IMR-90 (cell line): ENCODE results near the gene FAM241A. TPM values are rescaled to one million over a fixed set of nuclear protein-coding genes. Genes with fewer than 3 reads are reported as not detected.

ENCODE experiments used
- ATAC-seq: fragments of 200-7000 bp; cut with Tn5 transposase; 2 replicates; pipeline ENCODE4 v1.9.1; 2020; ENCODE audit warnings: low read depth, mild to moderate bottlenecking, moderate library complexity
- BruUV-seq: library from RNA; stranded (reverse); fragments of 400-500 nt; replicated peaks from 2 replicates; lab custom pipeline; 2021; lab: Mats Ljungman, UMichigan
- CTCF ChIA-PET: fragments of 300-600 bp; formaldehyde crosslinking; extraction: SDS; loops from one replicate; lab custom pipeline; 2021; ENCODE audit warnings: antibody characterized with exemption; lab: Yijun Ruan, JAX
- POLR2A ChIA-PET: fragments of 300-600 bp; sonication (Branson Sonifier 250); formaldehyde crosslinking; loops from one replicate; lab custom pipeline; 2022; ENCODE audit warnings: antibody characterized with exemption; ENCODE audit not compliant: unreplicated experiment; lab: Charles Lee
- DNase-seq: peaks from one replicate; pipeline ENCODE4 v3.0.0; 2013
- H2AFZ ChIP-seq: replicated peaks from 2 replicates; pipeline ENCODE3; 2013; ENCODE audit warnings: low read length, mild to moderate bottlenecking; ENCODE audit not compliant: poor library complexity
- H2AK5ac ChIP-seq: 2 replicates; pipeline ENCODE4 v1.6.1; 2013; ENCODE audit warnings: low read depth, low read length, inconsistent platforms
- H2AK9ac ChIP-seq: replicated peaks from 2 replicates; pipeline ENCODE3; 2013; ENCODE audit warnings: mild to moderate bottlenecking, low read depth, low read length, moderate library complexity; ENCODE audit not compliant: poor library complexity
- H2BK120ac ChIP-seq: 2 replicates; pipeline ENCODE4 v1.6.1; 2013; ENCODE audit warnings: low read depth, low read length, inconsistent platforms
- H2BK15ac ChIP-seq: 3 replicates; pipeline ENCODE4 v1.6.1; 2013; ENCODE audit warnings: low read depth, low read length, inconsistent platforms
- H2BK20ac ChIP-seq: 2 replicates; pipeline ENCODE4 v1.6.1; 2013; ENCODE audit warnings: low read depth, mild to moderate bottlenecking, inconsistent platforms, low read length, moderate library complexity
- H2BK5ac ChIP-seq: 2 replicates; pipeline ENCODE4 v1.6.1; 2013; ENCODE audit warnings: mild to moderate bottlenecking, low read depth, low read length, inconsistent platforms; ENCODE audit not compliant: poor library complexity, severe bottlenecking
- H3K14ac ChIP-seq: replicated peaks from 2 replicates; pipeline ENCODE4 v1.6.1; 2013; ENCODE audit warnings: low read depth, low read length, inconsistent platforms
- H3K18ac ChIP-seq: 2 replicates; pipeline ENCODE4 v1.6.1; 2013; ENCODE audit warnings: low read depth, low read length, control low read depth
- H3K23ac ChIP-seq: 2 replicates; pipeline ENCODE4 v1.6.1; 2013; ENCODE audit warnings: low read depth, low read length, inconsistent platforms
- H3K27ac ChIP-seq: 2 replicates; pipeline ENCODE4 v1.5.1; 2013; ENCODE audit warnings: mild to moderate bottlenecking, control low read depth, low read length; ENCODE audit not compliant: insufficient read depth
- H3K27me3 ChIP-seq: 2 replicates; pipeline ENCODE4 v1.6.1; 2013; ENCODE audit warnings: low read length; ENCODE audit not compliant: control insufficient read depth, insufficient read depth
- H3K36me3 ChIP-seq: 2 replicates; pipeline ENCODE4 v1.6.1; 2013; ENCODE audit warnings: low read length, mixed read lengths; ENCODE audit not compliant: control insufficient read depth, insufficient read depth
- H3K4ac ChIP-seq: 2 replicates; pipeline ENCODE4 v1.6.1; 2013; ENCODE audit warnings: low read depth, low read length, inconsistent platforms
- H3K4me1 ChIP-seq: 2 replicates; pipeline ENCODE4 v1.6.1; 2013; ENCODE audit warnings: low read length, mixed read lengths; ENCODE audit not compliant: control insufficient read depth, insufficient read depth
- H3K4me2 ChIP-seq: 2 replicates; pipeline ENCODE4 v1.6.1; 2013; ENCODE audit warnings: low read depth, mild to moderate bottlenecking, control low read depth, low read length, moderate library complexity
- H3K4me3 ChIP-seq: 2 replicates; pipeline ENCODE4 v1.5.1; 2013; ENCODE audit warnings: low read depth, mild to moderate bottlenecking, control low read depth, low read length, moderate library complexity; ENCODE audit not compliant: insufficient read depth
- H3K56ac ChIP-seq: 2 replicates; pipeline ENCODE4 v1.6.1; 2013; ENCODE audit warnings: low read length, inconsistent platforms; ENCODE audit not compliant: insufficient read depth; ENCODE audit errors: extremely low read depth
- H3K79me1 ChIP-seq, 2 experiments: 2 replicates each; pipeline ENCODE4 v1.6.1; 2013; ENCODE audit warnings: low read length in 2 of 2, inconsistent platforms in 1 of 2, low read depth in 1 of 2
- H3K9ac ChIP-seq: 2 replicates; pipeline ENCODE4 v1.6.1; 2013; ENCODE audit warnings: low read depth, low read length, control low read depth
- H3K9me1 ChIP-seq: 2 replicates; pipeline ENCODE4 v1.6.1; 2013; ENCODE audit warnings: low read length, inconsistent platforms; ENCODE audit not compliant: insufficient read depth
- H3K9me3 ChIP-seq: 2 replicates; pipeline ENCODE4 v1.6.1; 2013; ENCODE audit warnings: low read length; ENCODE audit not compliant: control insufficient read depth, insufficient read depth
- H4K20me1 ChIP-seq: 2 replicates; pipeline ENCODE4 v1.6.1; 2013; ENCODE audit warnings: low read length, inconsistent platforms; ENCODE audit not compliant: insufficient read depth
- H4K5ac ChIP-seq: 2 replicates; pipeline ENCODE4 v1.6.1; 2013; ENCODE audit warnings: mild to moderate bottlenecking, low read depth, low read length, control low read depth
- H4K8ac ChIP-seq, 2 experiments: 2 replicates each; pipeline ENCODE4 v1.6.1; 2013; ENCODE audit warnings: low read depth in 2 of 2, low read length in 2 of 2, control low read depth in 1 of 2, inconsistent platforms in 1 of 2
- H4K91ac ChIP-seq: 2 replicates; pipeline ENCODE4 v1.6.1; 2013; ENCODE audit warnings: low read depth, low read length, inconsistent platforms; ENCODE audit not compliant: insufficient read depth
- RAD21 ChIP-seq: IDR thresholded peaks from 2 replicates; pipeline ENCODE4 v1.6.1; 2012; ENCODE audit warnings: low read length, improper control_type of control experiment
- WGBS, 2 experiments: methylation state at CpG; one replicate each; pipeline versions ENCODE4 v1.1.5 to v1.1.7; 2013; ENCODE audit warnings: missing lambda C conversion rate in 2 of 2; ENCODE audit not compliant: insufficient read length in 1 of 2; ENCODE audit errors: extremely low coverage in 2 of 2; 5-methylcytosine and 5-hydroxymethylcytosine counted together
- dilution Hi-C: fragments of 300-500 bp; cut with HindIII; formaldehyde crosslinking; loops from one replicate; pipeline ENCODE4 v1.14.3; 2018; ENCODE audit warnings: low sequenced_read_pairs; ENCODE audit not compliant: unreplicated experiment
- in situ Hi-C: fragments of 300-500 bp; cut with MboI; formaldehyde crosslinking; loops from 3 replicates; pipeline ENCODE4 v1.14.3; 2019; ENCODE audit warnings: low sequenced_read_pairs, inconsistent platforms, mixed read lengths
- intact Hi-C: fragments of 100-400 bp; cut with micrococcal nuclease; formaldehyde crosslinking; loops from 2 replicates; pipeline ENCODE4 v1.10.0; 2022
- polyA plus RNA-seq, 3 experiments: library from polyadenylated mRNA; depleted of rRNA; stranded (reverse); fragments of >200 nt; gene quantifications; 2 replicates each; pipeline ENCODE4 v1.2.3, GENCODE V29; 2012; ENCODE audit warnings: low replicate concordance in 1 of 3
- total RNA-seq: library from RNA; depleted of rRNA; stranded (reverse); fragments of >200 nt; gene quantifications from 2 replicates; pipeline ENCODE4 v1.2.3, GENCODE V29; 2012
- TF ChIP-seq, protein P1 (sequence below): fragments of 150-350 bp; IDR thresholded peaks from 2 replicates; pipeline ENCODE4 v1.6.1; 2016; ENCODE audit warnings: low read depth, mild to moderate bottlenecking, low read length, moderate library complexity, borderline replicate concordance
- TF ChIP-seq, protein P2 (sequence below): conservative IDR thresholded peaks from 2 replicates; pipeline ENCODE4 v1.5.1; 2012; ENCODE audit warnings: mild to moderate bottlenecking, low read depth, low read length, improper control_type of control experiment

FAM241A gene
- total and polyA plus RNA-seq, 2 of the 4 experiments (the other 2 are of a cell fraction), result under 0.01 to 0.24 TPM

DNA sequence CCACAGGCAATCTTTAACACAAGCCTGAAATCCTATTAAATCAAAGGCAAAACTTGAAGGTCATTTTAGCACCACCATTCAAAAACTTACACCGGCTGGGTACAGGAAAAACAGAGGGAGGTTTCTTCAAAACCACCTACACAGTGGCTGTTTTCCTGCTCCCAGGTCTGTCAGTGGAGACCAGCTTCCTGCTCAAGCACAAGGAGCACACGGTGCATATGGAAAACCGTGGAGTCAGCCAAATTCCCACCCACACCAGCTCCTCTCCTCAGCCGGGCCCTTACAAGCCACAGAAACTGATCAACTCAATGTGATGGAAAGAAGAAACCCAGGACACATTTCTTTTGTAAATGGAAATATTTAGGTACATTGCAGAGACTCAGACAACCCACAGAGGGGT is 14.3 kb upstream of the FAM241A start:
- no peak for ATAC-seq
- Histone ChIP-seq H3K18ac (no peak overlapping the region), H3K9me1 (no peaks in the 10 kb centered on the region), H4K8ac (no peak overlapping the region), H3K27me3 (no peaks in the 10 kb centered on the region), H2AK5ac (no peak overlapping the region), H2BK15ac (no peak overlapping the region), H3K27ac (no peak overlapping the region), H3K4me1 (peaks cover 4% of the 10 kb centered on the region), H3K14ac (no peak overlapping the region; the same call in 1 of the 2 replicates), H3K36me3 (no peaks in the 10 kb centered on the region), H4K91ac (no peak overlapping the region), H3K79me1 (no peaks in the 10 kb centered on the region), H3K23ac (peak overlapping the region; percentile 4; the same call in 1 of the 2 replicates), H3K4me3 (no peak overlapping the region), H2AFZ (peak overlapping the region; percentile 64), H3K4me2 (peak overlapping the region; percentile 51; the same call in 1 of the 2 replicates), H2BK20ac (no peak overlapping the region), H3K9ac (no peak overlapping the region), H2BK120ac (no peak overlapping the region), H4K5ac (no peak overlapping the region), H3K4ac (no peak overlapping the region), H3K56ac (no peak overlapping the region), H3K9me3 (no peaks in the 10 kb centered on the region), H2AK9ac (no peak overlapping the region), H2BK5ac (no peak overlapping the region), H4K20me1 (no peaks in the 10 kb centered on the region)
- no TSS peak for BruUV-seq
- dilution Hi-C loops, result no loop called here
- intact Hi-C loops, result no loop called here
- POLR2A ChIA-PET, result no interaction called here
- DNase-seq, result no peak
- no CpG with 5 or more reads among the region's 4 CpGs for WGBS, 2 experiments
- no peak for TF ChIP-seq RAD21
- TF ChIP-seq, protein P1, sequence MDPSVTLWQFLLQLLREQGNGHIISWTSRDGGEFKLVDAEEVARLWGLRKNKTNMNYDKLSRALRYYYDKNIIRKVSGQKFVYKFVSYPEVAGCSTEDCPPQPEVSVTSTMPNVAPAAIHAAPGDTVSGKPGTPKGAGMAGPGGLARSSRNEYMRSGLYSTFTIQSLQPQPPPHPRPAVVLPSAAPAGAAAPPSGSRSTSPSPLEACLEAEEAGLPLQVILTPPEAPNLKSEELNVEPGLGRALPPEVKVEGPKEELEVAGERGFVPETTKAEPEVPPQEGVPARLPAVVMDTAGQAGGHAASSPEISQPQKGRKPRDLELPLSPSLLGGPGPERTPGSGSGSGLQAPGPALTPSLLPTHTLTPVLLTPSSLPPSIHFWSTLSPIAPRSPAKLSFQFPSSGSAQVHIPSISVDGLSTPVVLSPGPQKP, result no peak
- TF ChIP-seq, protein P2, sequence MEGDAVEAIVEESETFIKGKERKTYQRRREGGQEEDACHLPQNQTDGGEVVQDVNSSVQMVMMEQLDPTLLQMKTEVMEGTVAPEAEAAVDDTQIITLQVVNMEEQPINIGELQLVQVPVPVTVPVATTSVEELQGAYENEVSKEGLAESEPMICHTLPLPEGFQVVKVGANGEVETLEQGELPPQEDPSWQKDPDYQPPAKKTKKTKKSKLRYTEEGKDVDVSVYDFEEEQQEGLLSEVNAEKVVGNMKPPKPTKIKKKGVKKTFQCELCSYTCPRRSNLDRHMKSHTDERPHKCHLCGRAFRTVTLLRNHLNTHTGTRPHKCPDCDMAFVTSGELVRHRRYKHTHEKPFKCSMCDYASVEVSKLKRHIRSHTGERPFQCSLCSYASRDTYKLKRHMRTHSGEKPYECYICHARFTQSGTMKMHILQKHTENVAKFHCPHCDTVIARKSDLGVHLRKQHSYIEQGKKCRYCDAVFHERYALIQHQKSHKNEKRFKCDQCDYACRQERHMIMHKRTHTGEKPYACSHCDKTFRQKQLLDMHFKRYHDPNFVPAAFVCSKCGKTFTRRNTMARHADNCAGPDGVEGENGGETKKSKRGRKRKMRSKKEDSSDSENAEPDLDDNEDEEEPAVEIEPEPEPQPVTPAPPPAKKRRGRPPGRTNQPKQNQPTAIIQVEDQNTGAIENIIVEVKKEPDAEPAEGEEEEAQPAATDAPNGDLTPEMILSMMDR, result no peak
- CTCF ChIA-PET, result no interaction called here
- in situ Hi-C loops, result no loop called here
